HG03280 (cell line): ENCODE measurements around the gene RRP12.
"Not testable (repeated sequence)": the region's sequence is repeated elsewhere in the genome, so short reads cannot be mapped to it uniquely, and the experiment has no call there.

ENCODE experiments used
- ATAC-seq: cut with Tn5 transposase; IDR thresholded peaks from one replicate; pipeline ENCODE4 v1.9.1; 2021; ENCODE audit warnings: mild to moderate bottlenecking, moderate library complexity; ENCODE audit not compliant: unreplicated experiment

RRP12 gene

DNA sequence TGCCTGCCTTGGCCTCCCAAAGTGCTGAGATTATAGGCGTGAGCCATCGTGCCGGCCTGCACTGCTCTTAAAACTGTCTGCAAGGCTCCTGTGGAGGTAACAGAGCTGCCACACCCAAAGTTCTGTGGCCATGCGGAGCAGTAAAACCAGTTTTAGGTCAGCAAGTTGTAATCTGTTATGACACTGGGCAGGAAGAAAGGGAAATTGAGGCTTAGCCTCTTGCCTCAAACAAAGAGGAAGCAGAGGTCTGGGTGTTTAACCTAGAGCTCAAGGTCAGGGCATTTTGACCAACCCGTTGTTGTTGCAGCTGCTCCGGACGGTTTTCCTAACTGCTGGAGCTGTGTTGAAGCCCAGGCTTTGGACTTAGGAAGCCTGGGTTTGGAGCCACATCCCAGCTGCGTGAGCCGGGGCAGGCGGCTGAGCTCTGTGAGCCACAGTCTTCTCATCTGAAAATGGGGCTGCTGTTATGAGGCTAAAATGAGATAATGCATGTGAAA lies 7.4 kb upstream of the RRP12 start:
- ATAC-seq: no peak

- ATAC-seq: no peak
Measured at GRCh38 chr10:97407952-97408248, 6.8 kb upstream of the RRP12 start.

GRCh38 chr10:97407211-97407951 lies 6.2 kb upstream of the RRP12 start:
- ATAC-seq: peak; percentile 91

DNA sequence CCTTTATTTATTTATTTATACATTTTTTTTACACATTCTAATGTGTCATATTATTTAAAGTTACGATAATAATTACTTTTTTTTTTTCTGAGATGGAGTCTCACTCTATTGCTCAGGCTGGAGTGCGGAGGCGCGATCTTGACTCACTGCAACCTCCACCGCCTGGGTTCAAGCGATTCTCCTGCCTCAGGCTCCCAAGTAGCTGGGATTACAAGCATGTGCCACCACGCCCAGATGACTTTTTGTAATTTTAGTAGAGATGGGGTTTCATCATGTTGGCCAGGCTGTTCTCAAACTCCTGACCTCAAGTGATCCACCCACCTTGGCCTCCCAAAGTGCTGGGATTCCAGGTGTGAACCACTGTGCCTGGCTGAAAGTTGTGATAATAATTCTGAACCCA lies 5.3 kb upstream of the RRP12 start:
- ATAC-seq: not testable (repeated sequence)

GRCh38 chr10:97406064-97406463 lies 4.9 kb upstream of the RRP12 start:
- ATAC-seq: no peak

DNA sequence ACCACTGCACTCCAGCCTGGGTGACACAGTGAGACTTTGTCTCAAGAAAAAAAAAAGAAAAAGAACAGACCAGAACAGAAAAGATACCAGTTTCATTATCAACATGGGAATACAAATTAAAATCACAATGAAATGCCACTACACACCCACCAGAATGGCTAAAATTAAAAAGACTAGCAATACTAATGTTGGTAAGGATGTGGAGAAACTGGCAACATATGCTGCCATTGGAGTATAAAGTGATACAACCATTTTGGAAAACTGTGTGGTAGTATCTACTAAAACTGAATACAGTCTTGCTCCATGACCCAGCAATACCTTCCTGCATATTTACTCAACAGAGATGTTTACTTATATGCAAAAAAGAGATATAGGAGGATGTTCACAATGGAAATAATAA lies 2.9 kb upstream of the RRP12 start:
- no peak for ATAC-seq

- ATAC-seq: no peak
Measured at GRCh38 chr10:97401455-97401919, 347 bp upstream of the RRP12 start.

DNA sequence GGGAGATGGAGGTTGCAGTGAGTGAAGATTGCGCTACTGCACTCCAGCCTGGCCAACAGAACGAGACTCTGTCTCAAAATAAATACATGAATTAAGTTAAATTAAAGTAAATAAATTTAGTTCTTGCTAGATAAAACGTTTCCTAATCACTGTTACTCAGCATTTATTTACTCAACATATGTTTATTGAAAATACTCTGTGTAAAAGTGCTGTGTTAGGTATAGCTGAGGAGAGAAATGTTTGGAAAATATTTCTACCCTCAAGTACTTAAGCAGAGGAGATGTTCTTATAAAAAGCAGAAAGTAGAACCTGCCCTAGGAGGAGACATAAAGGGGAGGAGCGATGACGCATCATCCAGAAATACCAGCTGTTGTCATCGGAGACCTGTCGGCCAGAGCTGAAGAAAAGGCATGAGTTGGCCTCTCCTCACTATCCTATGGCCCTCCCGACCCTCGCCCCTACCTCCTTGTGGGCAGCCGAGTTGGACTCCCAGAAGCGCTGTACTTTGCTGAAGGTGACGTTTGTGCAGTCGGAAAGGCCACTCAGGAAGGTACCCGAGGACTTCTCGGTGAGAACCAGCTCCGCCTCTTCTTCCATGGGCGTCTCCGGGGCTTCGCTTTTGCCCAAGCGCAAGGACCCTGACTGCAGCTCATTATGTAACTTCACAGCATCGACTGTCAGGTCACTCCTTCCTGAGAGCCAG lies 1.1 kb downstream of the RRP12 start:
- ATAC-seq: peak; percentile 38

DNA sequence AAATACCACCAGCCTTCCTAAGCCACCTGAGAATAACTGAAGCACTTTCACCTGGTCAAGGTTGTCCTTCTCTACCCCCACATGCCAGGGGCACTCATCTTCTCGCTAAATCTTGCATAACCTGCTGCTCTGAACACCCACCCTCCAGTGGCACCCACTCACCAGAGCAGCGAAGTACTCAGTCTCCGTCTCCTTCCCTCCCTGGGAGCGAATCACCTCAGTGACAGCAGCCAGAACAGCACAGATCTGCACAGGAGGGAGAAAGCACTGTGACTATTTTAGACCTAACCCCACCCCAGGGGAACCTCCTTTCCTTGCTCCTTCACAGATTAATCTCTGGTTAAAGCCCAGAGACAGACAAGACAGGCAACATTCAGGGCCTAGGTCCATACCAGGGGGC lies 5.1 kb downstream of the RRP12 start:
- ATAC-seq: no peak

- ATAC-seq: no peak
Measured at GRCh38 chr10:97393034-97393573, 8.0 kb downstream of the RRP12 start.

GRCh38 chr10:97390091-97390490 lies 11.0 kb downstream of the RRP12 start:
- no peak for ATAC-seq

GRCh38 chr10:97388152-97388551 lies 13.0 kb downstream of the RRP12 start:
- ATAC-seq: no peak

GRCh38 chr10:97385565-97385964 lies 15.6 kb downstream of the RRP12 start:
- no peak for ATAC-seq

- no peak for ATAC-seq
Measured at GRCh38 chr10:97384641-97385040, 16.5 kb downstream of the RRP12 start.

DNA sequence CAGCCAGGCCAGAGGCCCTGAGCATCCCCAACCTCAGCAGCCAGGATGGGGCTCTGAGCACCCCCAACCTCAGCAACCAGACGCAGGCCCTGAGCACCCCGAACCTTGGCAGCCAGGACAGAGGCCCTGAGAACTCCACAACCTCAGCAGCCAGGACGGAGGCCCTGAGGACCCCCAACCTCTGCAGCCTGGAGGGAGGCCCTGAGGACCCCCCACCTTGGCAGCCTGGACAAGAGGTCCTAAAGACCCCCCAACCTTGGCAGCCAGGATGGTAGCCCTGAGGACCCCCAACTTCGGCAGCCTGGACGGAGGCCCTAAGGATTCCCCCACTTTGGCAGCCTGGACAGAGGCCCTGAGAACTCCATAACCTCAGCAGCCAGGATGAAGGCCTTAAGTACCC lies 17.0 kb downstream of the RRP12 start:
- no peak for ATAC-seq

GRCh38 chr10:97383159-97383558 lies 18.0 kb downstream of the RRP12 start:
- ATAC-seq: no peak

DNA sequence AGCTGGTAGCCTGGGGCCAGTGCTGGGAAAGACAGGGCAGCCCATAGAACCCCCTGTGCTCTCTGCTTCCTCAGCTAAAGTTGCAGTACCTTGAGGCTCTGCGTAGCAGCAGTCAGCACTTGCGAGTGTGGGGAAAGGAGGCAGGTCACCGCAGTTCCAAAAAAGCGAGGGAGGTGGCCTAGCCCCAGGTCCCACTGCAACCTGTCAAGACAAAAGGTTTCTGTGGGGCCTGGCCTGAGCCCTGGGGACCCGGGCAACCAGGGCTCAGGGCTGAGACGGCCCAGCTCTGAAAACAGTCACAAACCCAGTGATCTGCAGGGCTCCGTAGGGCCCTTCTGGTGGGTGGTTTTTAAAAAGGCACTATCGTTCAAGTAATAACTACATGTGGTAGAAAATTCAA lies 19.5 kb downstream of the RRP12 start:
- no peak for ATAC-seq

- no peak for ATAC-seq
Measured at GRCh38 chr10:97380516-97380915, 20.6 kb downstream of the RRP12 start.

GRCh38 chr10:97378933-97379921 lies 21.9 kb downstream of the RRP12 start:
- ATAC-seq: no peak

DNA sequence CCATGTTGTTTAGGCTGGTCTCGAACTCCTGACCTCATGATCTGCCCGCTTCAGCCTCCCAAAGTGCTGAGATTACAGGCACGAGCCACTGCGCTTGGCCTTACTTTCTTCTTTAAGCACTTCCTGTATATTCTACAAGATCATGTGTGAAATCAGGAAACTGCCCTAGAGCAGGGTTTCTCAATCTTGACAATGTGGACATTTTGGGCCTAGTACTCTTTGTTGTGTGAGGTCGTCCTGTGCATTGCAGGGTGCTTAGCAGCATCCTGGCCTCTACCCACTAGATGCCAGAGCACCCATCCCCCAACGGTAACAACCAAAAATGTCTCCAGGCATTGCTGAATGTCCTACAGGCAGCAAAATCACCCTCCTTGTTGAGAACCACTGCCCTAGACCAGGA lies 24.7 kb downstream of the RRP12 start:
- ATAC-seq: no peak

DNA sequence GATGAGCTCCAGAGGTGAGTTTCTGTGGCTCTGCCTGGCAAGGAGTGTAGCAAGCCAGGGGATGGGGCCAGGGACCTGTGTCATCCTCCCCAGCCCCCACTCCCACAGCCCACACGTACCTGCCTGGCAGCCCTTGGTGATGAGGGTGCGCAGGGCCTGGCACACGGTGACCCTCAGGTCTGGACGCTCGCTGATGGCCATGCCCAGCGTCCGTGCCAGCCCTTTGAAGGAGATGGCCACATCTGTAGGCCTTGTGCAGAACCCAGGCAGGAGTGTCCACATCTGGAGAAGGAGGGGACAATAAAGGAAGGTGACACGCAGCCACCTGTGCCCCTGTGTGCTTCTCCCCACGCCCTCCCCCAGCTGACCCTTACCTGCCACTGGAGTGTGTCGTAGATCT lies 27.7 kb downstream of the RRP12 start:
- ATAC-seq: no peak
